Measurements from ENCODE around the gene TRMT1L.

The TRMT1L gene

DNA sequence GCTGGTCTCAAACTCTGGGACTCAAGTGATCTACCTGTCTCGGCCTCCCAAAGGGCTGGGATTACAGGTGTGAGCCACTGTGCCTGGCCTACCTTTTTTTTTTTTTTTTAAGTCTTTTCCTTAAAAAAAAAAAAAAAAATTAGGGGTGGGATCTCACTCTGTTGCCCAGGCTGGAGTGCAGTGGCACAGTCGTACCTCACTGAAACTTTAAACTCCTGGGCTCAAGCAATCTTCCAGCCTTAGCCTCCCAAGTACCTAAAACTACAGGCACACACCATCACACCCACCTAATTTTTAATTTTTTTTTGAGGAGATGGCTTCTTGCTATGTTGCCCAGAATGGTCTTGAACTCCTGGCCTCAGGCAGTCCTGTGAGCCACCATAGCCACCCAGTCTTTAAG, 72.9 kb downstream of the TRMT1L start:
- H3K36me3 Mint-ChIP-seq, result peaks cover 24% of the 10 kb centered on the region
- H3K4me3 Mint-ChIP-seq, result no peak overlapping the region
- no peaks in the 10 kb centered on the region for H3K27me3 Mint-ChIP-seq
- H3K9me3 Mint-ChIP-seq, result no peaks in the 10 kb centered on the region
- H3K4me1 Mint-ChIP-seq, result peaks cover 40% of the 10 kb centered on the region
- no peak overlapping the region for H3K27ac Mint-ChIP-seq

DNA sequence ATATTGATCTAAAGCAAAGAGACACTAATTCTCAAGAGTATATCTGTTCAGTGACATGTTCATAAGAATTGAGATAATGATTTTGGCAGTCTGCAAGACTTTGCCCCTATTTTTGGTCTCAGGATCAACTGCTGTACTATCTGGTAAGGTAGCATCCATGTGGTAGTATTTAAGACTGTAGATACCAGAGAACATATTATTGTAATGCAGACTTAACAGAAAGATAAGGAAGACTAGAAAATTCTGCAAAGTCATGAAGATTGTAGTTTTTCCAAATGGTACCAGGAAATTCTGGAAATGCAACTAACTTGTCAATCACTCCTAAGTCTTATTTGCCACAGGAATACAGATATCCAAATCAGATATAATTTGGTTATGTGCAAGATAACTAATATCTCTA, 76.3 kb downstream of the TRMT1L start:
- H3K4me3 Mint-ChIP-seq, result no peak overlapping the region
- H3K27ac Mint-ChIP-seq, result no peak overlapping the region
- H3K4me1 Mint-ChIP-seq, result peaks cover 48% of the 10 kb centered on the region
- peaks cover 10% of the 10 kb centered on the region for H3K36me3 Mint-ChIP-seq
- no peaks in the 10 kb centered on the region for H3K9me3 Mint-ChIP-seq
- H3K27me3 Mint-ChIP-seq, result no peaks in the 10 kb centered on the region

DNA sequence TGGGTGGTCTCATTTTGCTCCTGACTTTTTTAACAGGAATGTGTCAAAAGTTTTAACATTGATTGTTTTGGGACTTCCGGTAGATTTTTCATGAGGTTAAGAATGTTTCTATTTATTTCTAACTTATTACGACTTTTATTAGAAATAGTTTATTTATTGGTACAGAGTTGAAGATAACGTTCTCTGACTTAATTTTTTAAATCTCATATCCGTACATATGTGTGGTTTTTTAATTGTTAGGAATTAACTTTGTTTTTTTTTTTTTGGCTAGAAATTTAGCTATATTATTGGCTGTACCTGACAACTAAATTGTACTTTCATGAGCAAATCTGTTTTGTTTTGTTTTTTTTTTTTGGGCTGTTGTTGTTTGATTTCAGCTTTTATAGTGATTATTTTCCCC, 79.4 kb downstream of the TRMT1L start:
- H3K27ac Mint-ChIP-seq, result no peak overlapping the region
- H3K9me3 Mint-ChIP-seq, result no peaks in the 10 kb centered on the region
- H3K4me3 Mint-ChIP-seq, result no peak overlapping the region
- no peaks in the 10 kb centered on the region for H3K27me3 Mint-ChIP-seq
- H3K4me1 Mint-ChIP-seq, result peaks cover 62% of the 10 kb centered on the region
- H3K36me3 Mint-ChIP-seq, result peaks cover 14% of the 10 kb centered on the region

DNA sequence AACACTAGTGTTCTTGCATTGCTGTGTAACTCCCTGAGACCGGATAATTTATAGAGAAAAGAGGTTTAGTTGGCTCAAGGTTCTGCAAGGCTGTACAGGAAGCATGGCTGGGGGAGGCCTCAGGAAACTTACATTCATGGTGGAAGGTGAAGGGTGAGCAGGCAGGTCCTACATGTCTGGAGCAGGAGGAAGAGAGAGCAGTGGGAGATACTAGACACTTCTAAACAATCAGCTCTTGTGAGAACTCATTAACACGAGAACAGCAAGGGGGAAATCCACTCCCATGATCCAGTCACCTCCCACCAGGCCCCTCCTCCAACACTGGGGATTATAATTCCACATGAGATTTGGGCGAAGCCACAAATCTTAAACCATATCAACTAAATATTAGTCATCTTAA, 81.3 kb downstream of the TRMT1L start:
- no peaks in the 10 kb centered on the region for H3K27me3 Mint-ChIP-seq
- peak overlapping the region; percentile 47 for H3K27ac Mint-ChIP-seq
- H3K4me3 Mint-ChIP-seq, result no peak overlapping the region
- peaks cover 4% of the 10 kb centered on the region for H3K9me3 Mint-ChIP-seq
- peaks cover 22% of the 10 kb centered on the region for H3K36me3 Mint-ChIP-seq
- H3K4me1 Mint-ChIP-seq, result peaks cover 73% of the 10 kb centered on the region

DNA sequence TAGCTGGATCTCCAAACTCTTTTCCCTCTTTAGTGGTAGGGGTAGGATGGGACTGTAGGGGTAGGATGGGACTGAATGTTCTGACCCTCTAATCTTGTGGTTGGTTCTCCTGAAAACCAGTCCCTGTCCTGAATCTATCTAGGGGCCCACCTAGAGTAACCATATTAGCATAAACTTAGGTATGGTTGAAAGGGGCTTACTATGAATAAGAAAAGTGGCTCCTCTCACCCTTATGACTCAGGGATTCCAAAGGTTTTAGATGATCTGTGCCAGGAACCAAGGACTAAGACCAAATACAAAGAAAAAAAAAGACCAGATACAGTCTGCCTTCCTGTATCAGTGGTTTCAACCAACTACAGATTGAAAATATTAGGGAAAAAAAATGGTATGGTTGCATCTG, 82.4 kb downstream of the TRMT1L start:
- Mint-ChIP-seq H3K4me1 (peaks cover 69% of the 10 kb centered on the region), H3K9me3 (peaks cover 4% of the 10 kb centered on the region), H3K27me3 (no peaks in the 10 kb centered on the region), H3K36me3 (peaks cover 19% of the 10 kb centered on the region), H3K27ac (no peak overlapping the region), H3K4me3 (no peak overlapping the region)

DNA sequence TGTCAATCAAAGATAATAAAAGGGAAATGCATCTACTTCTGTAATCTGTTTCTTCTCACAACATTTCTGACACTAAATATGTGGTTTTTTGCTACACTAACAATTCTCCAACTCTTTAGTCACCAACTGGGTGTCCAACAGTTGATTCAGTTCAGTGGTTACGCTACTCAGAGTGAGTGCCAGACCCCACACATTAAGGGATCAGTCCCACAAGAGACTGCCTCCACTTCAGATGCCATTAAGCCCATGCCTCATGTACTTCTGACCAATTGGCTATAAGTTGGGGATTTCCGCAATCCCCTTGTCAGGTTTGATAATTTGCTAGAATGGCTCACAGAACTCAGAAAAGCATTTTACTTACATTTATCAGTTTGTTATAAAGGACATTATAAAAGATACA, 83.0 kb downstream of the TRMT1L start:
- H3K27ac Mint-ChIP-seq, result no peak overlapping the region
- H3K27me3 Mint-ChIP-seq, result no peaks in the 10 kb centered on the region
- peaks cover 19% of the 10 kb centered on the region for H3K36me3 Mint-ChIP-seq
- peaks cover 4% of the 10 kb centered on the region for H3K9me3 Mint-ChIP-seq
- no peak overlapping the region for H3K4me3 Mint-ChIP-seq
- H3K4me1 Mint-ChIP-seq, result peaks cover 66% of the 10 kb centered on the region

DNA sequence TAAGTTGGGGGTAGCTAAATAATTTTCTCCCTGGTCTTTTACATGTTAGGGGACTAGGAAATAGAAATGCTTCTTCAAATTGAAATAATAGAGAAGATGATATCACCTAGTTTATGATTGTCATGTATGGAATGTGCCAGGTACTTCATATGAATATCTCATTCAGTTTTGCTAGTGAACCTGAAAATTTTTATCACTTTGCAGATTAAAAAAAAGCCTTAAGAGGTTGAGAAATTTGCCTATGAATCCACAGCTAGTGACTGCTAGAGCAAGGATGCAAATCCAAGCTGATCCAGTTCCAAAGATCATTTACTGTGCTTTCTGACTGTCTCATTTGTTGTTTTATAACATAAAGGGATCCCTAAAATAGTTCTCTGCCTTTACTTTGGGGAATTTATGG, 86.7 kb downstream of the TRMT1L start:
- H3K9me3 Mint-ChIP-seq, result peaks cover 4% of the 10 kb centered on the region
- H3K27ac Mint-ChIP-seq, result no peak overlapping the region
- H3K27me3 Mint-ChIP-seq, result no peaks in the 10 kb centered on the region
- peaks cover 23% of the 10 kb centered on the region for H3K36me3 Mint-ChIP-seq
- H3K4me1 Mint-ChIP-seq, result peaks cover 73% of the 10 kb centered on the region
- no peak overlapping the region for H3K4me3 Mint-ChIP-seq

DNA sequence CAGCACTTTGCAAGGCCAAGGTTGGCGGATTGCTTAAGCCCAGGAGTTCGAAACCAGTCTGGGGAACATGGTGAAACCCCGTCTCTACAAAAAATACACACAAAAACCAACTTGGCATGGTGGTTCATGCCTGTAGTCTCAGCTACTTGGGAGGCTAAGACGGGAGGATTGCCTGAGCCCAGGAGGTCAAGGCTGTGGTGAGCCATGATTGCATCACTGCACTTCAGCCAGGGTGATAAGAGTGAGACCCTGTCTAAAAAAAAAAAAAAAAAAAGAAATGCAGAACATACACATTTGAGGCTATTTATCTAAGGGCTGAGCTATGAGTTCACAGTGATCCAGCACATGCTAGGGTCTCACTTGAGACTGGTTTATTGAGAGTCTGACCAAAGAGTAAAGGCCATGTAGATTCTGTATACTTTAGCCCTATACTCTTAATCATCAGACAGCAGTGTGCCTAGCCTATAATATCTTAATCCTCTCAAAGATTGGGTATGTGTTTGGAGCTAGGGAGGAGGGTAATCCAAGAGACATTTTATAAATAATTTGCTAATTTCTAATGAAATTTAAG, 87.5 kb downstream of the TRMT1L start:
- no peak overlapping the region for H3K4me3 Mint-ChIP-seq
- peaks cover 4% of the 10 kb centered on the region for H3K9me3 Mint-ChIP-seq
- no peaks in the 10 kb centered on the region for H3K27me3 Mint-ChIP-seq
- no peak overlapping the region for H3K27ac Mint-ChIP-seq
- peaks cover 73% of the 10 kb centered on the region for H3K4me1 Mint-ChIP-seq
- peaks cover 22% of the 10 kb centered on the region for H3K36me3 Mint-ChIP-seq

DNA sequence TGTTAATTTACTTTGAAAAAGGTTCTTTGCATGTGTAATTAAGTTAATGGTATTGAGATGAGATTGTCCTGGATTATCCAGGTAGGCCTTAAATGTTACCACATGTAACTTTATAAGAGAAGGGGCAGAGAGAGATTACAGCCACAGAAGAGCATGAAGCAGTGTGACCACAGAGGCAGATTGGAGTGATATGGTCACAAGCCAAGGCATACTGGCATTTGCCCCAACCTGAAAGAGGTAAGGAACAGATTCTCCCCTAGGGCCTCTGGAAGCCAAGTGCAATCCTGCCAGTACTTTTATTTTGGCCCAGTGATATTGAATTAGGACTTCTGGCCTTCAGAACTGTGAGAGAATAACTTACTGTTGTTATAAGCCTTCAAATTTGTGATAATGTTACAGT, 88.4 kb downstream of the TRMT1L start:
- Mint-ChIP-seq H3K27ac (no peak overlapping the region), H3K4me1 (peaks cover 73% of the 10 kb centered on the region), H3K4me3 (no peak overlapping the region), H3K36me3 (peaks cover 24% of the 10 kb centered on the region), H3K9me3 (peaks cover 4% of the 10 kb centered on the region), H3K27me3 (no peaks in the 10 kb centered on the region)

Measured in activated naive CD4-positive, alpha-beta T cell treated with anti-CD3 and anti-CD28 coated beads, Interleukin-2, amount 50 U/mL, for 24 hours (primary cell).